A673 (cell line): Measurements from ENCODE around the gene TIMP1. TPM values are rescaled to one million over a fixed set of nuclear protein-coding genes. Genes with fewer than 3 reads are reported as not detected.

Source experiments
- BruUV-seq: library from RNA; stranded (reverse); fragments of 400-500 nt; replicated peaks from 2 replicates; lab custom pipeline; 2021; lab: Mats Ljungman, UMichigan
- CTCF ChIA-PET: fragments of 300-600 bp; sonication (Branson Sonifier 250); formaldehyde crosslinking; loops from one replicate; lab custom pipeline; 2022; ENCODE audit warnings: antibody characterized with exemption; lab: Charles Lee
- POLR2A ChIA-PET: fragments of 300-600 bp; sonication (Branson Sonifier 250); formaldehyde crosslinking; loops from one replicate; lab custom pipeline; 2022; ENCODE audit warnings: antibody characterized with exemption; ENCODE audit not compliant: low non-redundant PET; lab: Charles Lee
- DNase-seq: peaks from one replicate; pipeline ENCODE4 v3.0.0-alpha.2; 2015; ENCODE audit warnings: low spot score
- H3K27ac ChIP-seq: fragments of 200-600 bp; sonication (generic); 2 replicates; pipeline ENCODE4 v1.5.1; 2016; ENCODE audit warnings: mixed run types, low read depth, mild to moderate bottlenecking, mixed read lengths, antibody characterized with exemption, low read length; ENCODE audit not compliant: poor library complexity, severe bottlenecking
- H3K27me3 ChIP-seq: fragments of 200-600 bp; sonication (generic); replicated peaks from 2 replicates; pipeline ENCODE4 v1.6.1; 2017; ENCODE audit warnings: mixed run types, low read depth, mild to moderate bottlenecking, mixed read lengths, antibody characterized with exemption, low read length; ENCODE audit not compliant: insufficient read depth, poor library complexity
- H3K36me3 ChIP-seq: fragments of 200-600 bp; sonication (generic); 2 replicates; pipeline ENCODE4 v1.6.1; 2016; ENCODE audit warnings: mixed run types, mild to moderate bottlenecking, mixed read lengths, antibody characterized with exemption, low read length; ENCODE audit not compliant: insufficient read depth, poor library complexity, severe bottlenecking
- H3K4me1 ChIP-seq: fragments of 200-600 bp; sonication (generic); 2 replicates; pipeline ENCODE4 v1.6.1; 2017; ENCODE audit warnings: mixed run types, mild to moderate bottlenecking, mixed read lengths, antibody characterized with exemption, low read length; ENCODE audit not compliant: insufficient read depth, poor library complexity, severe bottlenecking
- H3K4me3 ChIP-seq: fragments of 200-600 bp; sonication (generic); 2 replicates; pipeline ENCODE4 v1.5.1; 2016; ENCODE audit warnings: low read depth, mixed run types, mild to moderate bottlenecking, mixed read lengths, low read length; ENCODE audit not compliant: poor library complexity, severe bottlenecking
- H3K9me3 ChIP-seq: fragments of 200-600 bp; sonication (generic); 2 replicates; pipeline ENCODE4 v1.6.1; 2016; ENCODE audit warnings: mixed run types, low read depth, mild to moderate bottlenecking, mixed read lengths, antibody characterized with exemption, low read length; ENCODE audit not compliant: poor library complexity, severe bottlenecking
- EZH2 ChIP-seq: fragments of 200-600 bp; sonication (generic); IDR thresholded peaks from 2 replicates; pipeline ENCODE4 v1.6.1; 2017; ENCODE audit warnings: borderline replicate concordance, low read depth, mild to moderate bottlenecking, mixed read lengths, antibody characterized with exemption, low read length; ENCODE audit not compliant: poor library complexity, severe bottlenecking
- intact Hi-C: fragments of 100-400 bp; cut with micrococcal nuclease; formaldehyde crosslinking; loops from one replicate; pipeline ENCODE4 v1.10.0; 2022; ENCODE audit not compliant: unreplicated experiment
- total RNA-seq: library from RNA; stranded (reverse); gene quantifications from 2 replicates; pipeline ENCODE4 v1.2.3, GENCODE V29; 2021
- TF ChIP-seq, protein P1 (sequence below): fragments of 300-800, 200-600 bp; sonication (generic); conservative IDR thresholded peaks from 2 replicates; pipeline ENCODE4 v1.5.1; 2017; ENCODE audit warnings: low read depth, mild to moderate bottlenecking, antibody characterized with exemption, low read length, moderate library complexity, mixed read lengths

Gene TIMP1
- total RNA-seq, 1 experiment from 2014 or later: 471 TPM

DNA sequence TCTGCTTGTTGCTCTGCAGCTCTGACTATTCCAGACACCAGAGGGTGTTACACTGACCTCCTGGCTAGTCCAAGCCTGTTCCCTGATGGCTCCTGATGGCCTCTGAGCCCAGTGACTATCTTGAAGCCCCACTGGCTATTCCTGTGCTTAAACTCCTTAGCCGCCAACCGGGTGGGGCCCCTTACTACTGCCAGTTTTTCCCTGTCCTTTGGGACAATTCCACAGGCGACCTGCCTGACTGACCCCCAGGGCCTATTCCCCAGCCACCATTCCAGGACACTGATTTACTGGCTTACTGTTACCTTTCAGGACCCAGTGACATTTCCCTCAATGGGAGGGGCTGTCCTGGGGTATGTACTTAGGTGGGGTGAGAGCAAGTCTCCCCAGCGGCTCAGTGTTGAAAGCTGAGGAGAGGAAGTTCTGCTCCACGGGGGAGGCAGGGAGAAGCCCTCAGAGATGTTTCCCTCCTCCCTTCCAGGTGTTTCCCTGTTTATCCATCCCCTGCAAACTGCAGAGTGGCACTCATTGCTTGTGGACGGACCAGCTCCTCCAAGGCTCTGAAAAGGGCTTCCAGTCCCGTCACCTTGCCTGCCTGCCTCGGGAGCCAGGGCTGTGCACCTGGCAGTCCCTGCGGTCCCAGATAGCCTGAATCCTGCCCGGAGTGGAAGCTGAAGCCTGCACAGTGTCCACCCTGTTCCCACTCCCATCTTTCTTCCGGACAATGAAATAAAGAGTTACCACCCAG is 4.0 kb downstream of the TIMP1 start:
- Histone ChIP-seq H3K4me1 (peaks cover 12% of the 10 kb centered on the region), H3K4me3 (no peak overlapping the region), H3K36me3 (peaks cover 9% of the 10 kb centered on the region), H3K27ac (no peak overlapping the region), H3K9me3 (no peaks in the 10 kb centered on the region), H3K27me3 (no peaks in the 10 kb centered on the region)
- intact Hi-C loops: no loop called here
- POLR2A ChIA-PET: no interaction called here
- BruUV-seq: no TSS peak
- CTCF ChIA-PET: no interaction called here
- DNase-seq: no peak
- TF ChIP-seq, protein P1, sequence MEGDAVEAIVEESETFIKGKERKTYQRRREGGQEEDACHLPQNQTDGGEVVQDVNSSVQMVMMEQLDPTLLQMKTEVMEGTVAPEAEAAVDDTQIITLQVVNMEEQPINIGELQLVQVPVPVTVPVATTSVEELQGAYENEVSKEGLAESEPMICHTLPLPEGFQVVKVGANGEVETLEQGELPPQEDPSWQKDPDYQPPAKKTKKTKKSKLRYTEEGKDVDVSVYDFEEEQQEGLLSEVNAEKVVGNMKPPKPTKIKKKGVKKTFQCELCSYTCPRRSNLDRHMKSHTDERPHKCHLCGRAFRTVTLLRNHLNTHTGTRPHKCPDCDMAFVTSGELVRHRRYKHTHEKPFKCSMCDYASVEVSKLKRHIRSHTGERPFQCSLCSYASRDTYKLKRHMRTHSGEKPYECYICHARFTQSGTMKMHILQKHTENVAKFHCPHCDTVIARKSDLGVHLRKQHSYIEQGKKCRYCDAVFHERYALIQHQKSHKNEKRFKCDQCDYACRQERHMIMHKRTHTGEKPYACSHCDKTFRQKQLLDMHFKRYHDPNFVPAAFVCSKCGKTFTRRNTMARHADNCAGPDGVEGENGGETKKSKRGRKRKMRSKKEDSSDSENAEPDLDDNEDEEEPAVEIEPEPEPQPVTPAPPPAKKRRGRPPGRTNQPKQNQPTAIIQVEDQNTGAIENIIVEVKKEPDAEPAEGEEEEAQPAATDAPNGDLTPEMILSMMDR: no peak
- no peak for TF ChIP-seq EZH2

GRCh38 chrX:47587091-47587891 is 5.1 kb downstream of the TIMP1 start:
- intact Hi-C loops: no loop called here
- no TSS peak for BruUV-seq
- POLR2A ChIA-PET: no interaction called here
- Histone ChIP-seq H3K4me1 (peaks cover 12% of the 10 kb centered on the region), H3K27ac (no peak overlapping the region), H3K36me3 (peaks cover 9% of the 10 kb centered on the region), H3K27me3 (no peaks in the 10 kb centered on the region), H3K9me3 (no peaks in the 10 kb centered on the region), H3K4me3 (no peak overlapping the region)
- TF ChIP-seq, protein P1: no peak
- TF ChIP-seq EZH2: no peak
- no peak for DNase-seq
- CTCF ChIA-PET: no interaction called here

- intact Hi-C loops: no loop called here
- no peaks in the 10 kb centered on the region for H3K9me3 ChIP-seq
- TF ChIP-seq EZH2: no peak
- TF ChIP-seq, protein P1: no peak
- ChIA-PET POLR2A (no interaction called here), CTCF (no interaction called here)
- H3K36me3 ChIP-seq: peaks cover 9% of the 10 kb centered on the region
- no TSS peak for BruUV-seq
- peaks cover 12% of the 10 kb centered on the region for H3K4me1 ChIP-seq
- DNase-seq: no peak
- no peak overlapping the region for H3K27ac ChIP-seq
- H3K27me3 ChIP-seq: no peaks in the 10 kb centered on the region
- no peak overlapping the region for H3K4me3 ChIP-seq
Observed at GRCh38 chrX:47587906-47588735, 5.9 kb downstream of the TIMP1 start.
